Activated CD4-positive, alpha-beta T cell treated with anti-CD3 and anti-CD28 coated beads, Interleukin-2, amount 50 U/mL, for 1 hour (primary cell): ENCODE data around the gene PFKFB4.
"Not testable (repeated sequence)": the region's sequence is repeated elsewhere in the genome, so short reads cannot be mapped to it uniquely, and the experiment has no call there.

Experiments
- DNase-seq: peaks from one replicate; pipeline ENCODE4 v3.0.0-alpha.2; 2020

The PFKFB4 gene

DNA sequence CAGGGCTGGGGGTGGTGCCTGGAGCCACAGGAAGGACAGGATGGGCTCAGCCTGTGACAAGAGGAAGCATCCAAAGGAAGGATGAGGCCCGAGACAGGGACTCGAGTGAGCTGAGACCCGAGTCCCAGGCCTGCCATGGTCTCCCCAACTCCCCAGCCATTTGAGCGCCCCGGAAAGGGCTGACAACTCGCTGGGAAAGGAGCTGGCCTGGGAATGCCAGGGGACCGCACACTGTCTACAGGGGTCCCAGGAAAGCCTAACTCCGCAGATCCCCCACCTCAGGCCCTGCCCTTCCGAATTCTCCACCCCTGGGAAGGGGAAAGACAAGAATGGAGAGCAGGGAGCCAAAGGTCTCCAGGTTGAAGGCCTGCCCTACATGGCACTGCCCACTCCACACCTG is 31.6 kb downstream of the PFKFB4 start:
- DNase-seq = no peak

DNA sequence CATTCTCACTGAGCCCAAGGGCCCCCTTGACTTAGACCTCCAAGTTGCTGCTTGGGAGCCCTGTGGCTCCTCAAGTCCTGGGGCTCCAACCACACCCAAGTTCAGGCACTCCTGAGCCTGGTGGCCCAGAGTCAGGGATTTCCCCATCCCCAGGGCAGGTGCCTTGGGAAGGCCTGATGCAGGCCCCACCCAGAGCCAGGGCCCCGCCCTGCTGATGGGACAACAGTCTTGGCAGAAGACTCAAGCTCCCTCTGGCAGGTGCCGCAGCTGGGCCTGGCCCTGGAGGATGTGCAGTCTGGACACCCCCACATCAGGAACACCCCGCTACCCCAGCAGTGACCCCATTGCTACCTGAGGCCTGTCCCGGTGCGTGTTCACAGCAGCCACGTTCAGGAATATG is 35.0 kb downstream of the PFKFB4 start:
- no peak for DNase-seq

GRCh38 chr3:48519277-48519643 is 37.3 kb downstream of the PFKFB4 start:
- no peak for DNase-seq

DNA sequence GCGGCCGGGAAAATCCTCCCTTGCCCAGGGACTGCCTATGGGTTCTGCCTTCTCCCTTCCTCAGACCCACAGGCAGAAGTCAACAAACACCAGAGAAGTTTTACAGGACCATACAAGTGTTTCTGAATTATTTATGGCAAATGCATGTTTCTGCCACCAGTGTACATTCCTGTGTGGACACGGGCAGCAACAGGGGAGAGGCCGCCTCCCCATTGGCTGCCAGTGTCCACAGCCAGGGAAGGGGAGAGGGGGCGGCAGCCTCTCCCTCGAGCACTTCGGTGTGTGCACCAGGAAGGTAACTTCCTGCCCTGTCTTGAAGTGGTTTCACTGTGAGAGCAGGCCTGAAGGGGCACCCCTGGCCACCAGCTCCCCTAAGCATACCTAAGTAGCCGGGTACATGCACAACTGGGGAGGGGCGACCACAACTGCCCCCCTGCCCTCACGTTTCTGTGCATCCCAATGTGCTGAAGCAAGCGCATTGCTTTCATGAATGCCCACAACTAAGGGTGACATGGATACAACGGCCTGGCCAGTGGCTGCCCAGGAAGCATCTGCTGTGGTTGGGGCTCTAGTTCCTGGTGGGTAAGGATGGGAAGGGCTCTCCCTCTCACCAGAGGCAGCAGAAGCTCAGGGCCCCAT is 37.8 kb downstream of the PFKFB4 start:
- no peak for DNase-seq

DNA sequence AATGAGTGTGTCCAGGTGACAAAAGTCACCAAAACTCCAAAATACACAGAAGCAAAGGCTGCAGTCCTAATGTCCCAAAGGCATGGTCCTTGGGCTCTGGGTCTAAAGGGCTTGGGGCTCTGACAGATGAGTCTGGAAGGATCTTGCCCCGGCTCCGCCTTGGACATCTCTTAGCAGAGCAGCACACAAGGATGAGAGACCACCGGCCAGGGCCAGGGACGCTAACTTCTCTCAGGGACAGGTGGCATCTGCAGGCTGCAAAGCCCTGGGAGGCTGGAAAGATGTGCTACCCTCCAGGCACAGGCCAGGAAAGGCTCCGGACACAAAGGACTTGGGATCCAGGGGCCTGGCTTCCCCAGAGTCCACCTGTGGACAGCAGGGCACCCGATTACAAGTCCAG is 38.5 kb downstream of the PFKFB4 start:
- no peak for DNase-seq

DNA sequence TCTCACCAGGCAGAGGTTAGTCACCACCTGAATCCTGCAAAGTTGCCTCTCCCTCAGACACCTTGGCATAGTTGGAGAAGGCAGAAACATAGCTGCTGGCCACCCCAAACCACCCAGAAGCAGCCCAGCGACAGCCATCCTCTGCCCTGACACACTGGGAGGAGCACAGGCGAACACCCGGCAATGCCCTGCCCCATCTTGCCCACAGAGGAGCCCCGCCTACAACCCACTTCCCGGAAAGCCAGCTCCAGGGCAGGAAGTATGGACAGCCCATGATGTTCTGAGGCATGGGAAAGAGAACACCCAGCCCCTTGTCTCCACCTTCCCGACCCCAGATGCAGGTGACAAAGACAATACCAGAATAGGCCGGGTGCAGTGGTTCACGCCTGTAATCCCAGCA is 40.0 kb downstream of the PFKFB4 start:
- DNase-seq = no peak

GRCh38 chr3:48514431-48515227 is 42.0 kb downstream of the PFKFB4 start:
- DNase-seq = no peak

- no peak for DNase-seq
These were observed 45.1 kb downstream of the PFKFB4 start for GRCh38 chr3:48511551-48511950.

DNA sequence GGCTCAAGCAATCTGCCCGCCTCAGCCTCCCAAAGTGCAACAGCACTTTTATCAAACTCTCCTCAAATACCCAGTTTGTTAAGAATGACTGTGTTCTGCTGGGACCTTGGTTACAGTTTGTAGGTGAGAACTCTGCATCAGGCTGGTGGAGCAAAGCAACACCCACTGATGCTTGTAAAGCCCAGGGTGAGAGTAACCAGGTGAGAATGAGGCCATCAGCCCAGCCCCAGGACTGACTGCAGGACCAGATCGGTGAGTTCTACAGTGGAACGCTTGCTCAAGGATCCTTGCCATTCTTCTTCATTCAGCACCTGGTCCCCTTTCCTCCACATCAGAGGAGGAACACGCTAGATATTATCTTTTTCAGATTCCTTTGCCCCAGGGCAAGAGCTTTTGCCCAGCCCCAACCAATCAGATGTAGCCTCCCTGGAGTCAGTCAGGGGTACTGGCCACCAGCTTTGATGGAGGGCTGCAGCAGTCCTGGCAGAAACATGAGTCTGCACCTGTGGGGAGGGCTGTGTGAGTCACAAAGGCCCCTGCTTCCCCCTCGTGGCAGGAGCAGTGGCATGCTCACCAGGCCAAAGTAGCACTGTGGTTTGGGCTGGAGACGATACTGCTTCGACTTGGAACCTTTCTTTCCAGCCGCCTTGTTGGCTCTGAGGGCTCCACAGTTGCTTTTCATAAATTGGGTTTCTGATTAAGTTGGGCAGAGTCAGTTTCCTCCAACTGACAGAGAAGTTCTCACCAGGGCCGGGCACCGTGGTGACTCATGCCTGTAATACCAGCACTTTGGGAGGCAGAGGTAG is 49.1 kb downstream of the PFKFB4 start:
- DNase-seq = peak; percentile 76

GRCh38 chr3:48505968-48506504 is 50.6 kb downstream of the PFKFB4 start:
- DNase-seq = no peak

DNA sequence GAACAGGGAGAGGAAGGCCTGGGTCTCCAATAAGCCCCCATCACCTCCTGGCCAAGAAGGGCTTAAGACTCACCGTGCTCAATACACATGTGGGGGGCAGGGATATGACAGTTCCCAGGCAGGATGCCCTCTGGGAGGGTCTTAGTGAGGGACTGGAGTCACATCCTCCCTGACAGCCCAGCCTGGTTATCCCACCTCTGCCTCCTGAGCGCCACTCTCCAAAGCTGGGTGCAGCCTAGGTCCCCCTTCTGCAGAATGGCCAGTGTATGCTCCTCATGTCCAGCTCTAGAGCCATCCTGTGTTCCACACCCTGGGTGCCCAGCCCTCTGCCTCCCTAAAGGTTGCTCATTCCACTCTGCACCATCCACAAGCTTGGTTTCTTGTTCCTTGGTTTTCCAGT is 51.5 kb downstream of the PFKFB4 start:
- no peak for DNase-seq

DNA sequence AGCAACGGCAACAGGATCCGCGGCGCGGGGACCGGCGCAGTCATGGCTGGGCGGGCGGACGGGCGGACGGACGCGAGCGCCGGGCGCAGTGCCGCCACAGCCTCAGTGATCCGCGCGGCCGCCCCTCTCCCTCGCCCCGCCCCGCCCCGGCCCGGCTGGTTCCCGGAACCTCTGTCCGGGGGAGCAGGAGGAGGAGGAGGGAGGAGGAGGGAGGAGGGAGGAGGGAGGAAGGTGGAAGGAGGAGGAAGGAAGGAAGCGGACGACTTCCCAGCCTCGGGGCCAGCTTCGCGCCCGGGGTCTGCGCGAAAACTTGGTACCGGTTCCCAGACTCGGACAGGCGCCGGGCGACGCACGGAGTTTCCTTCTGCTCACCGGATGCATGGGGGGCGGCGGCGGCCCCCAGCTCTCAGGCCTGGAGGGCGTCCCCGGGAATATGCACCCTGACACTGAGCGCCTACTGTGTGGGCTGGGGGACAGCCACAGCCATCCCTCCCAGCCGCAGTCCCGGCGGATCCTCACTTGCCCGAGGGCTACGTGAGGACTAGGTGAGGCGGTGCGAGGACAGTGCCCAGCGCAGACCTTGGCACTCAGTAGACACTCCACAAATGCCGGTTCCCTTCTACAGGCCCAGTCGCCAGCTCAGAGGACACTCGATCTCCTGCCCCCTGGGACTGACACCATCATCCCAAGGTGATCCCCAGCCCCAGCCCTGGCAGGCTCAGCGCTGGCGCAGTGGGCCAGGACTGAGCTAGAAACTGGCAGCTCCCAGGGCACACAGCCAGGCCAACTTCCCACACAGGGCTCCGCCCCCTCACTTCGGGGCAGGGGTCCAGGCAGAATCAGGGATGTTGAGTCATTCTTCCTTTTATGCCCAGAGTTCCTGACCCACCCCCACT is 52.3 kb downstream of the PFKFB4 start, which contains the start of gene SHISA5:
TSS of gene SHISA5 (minus strand) at position 124 of the 896 bp plus-strand sequence. CDS start at position 44, 80 bp downstream.
- DNase-seq = peak; percentile 47

DNA sequence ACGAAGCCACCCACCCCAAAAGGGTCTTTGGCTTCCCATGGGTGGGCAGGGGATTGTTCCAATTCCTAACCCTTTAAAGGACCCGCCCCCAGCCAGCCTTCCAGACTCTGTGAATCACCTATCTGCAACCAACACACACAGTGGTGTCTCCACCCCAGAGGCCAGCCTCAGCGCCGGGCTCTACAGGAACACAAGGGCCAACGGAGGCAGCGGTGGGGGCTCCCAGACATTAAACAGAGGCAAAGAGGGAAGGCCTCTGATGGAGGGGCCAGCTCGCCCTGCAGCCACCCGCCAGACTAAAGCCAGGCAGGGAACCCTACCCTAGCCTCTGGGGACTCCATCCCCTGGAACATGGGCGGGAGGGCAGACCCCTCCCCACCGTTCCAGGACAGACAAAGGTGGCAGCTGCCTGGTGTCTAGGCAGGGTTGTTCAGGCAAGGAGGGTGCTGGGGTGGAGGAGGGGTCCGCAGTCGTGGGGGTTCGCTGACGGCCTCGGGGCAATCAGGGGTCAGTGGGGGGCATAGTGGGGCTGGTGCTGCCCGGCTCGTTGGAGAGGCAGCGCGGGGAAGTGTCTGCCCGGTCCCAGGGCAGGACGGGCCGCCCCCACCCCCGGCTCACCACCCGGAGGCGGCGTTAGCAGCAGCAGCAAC is 53.1 kb downstream of the PFKFB4 start:
- no peak for DNase-seq

GRCh38 chr3:48502728-48503168 is 53.9 kb downstream of the PFKFB4 start:
- DNase-seq = no peak

GRCh38 chr3:48502121-48502520 is 54.5 kb downstream of the PFKFB4 start:
- DNase-seq = no peak

DNA sequence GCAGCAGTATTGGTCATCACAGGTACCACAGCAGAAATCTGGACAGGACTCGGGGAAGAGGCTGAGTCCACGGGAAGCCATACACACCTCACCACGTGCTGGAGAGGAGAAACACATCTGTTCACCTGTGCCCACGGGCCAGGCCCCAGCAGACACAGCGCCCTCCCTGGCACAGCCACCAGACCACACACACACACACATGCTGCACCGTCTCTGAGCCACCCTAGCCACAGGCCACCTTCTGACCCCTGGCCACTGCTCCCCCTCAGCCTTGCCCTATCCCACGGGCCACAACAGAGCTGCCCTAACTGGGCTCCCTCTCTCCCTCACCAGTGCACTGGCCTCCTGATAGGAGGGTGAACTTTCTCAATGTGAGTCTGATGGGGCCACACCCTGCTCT is 55.4 kb downstream of the PFKFB4 start:
- no peak for DNase-seq

DNA sequence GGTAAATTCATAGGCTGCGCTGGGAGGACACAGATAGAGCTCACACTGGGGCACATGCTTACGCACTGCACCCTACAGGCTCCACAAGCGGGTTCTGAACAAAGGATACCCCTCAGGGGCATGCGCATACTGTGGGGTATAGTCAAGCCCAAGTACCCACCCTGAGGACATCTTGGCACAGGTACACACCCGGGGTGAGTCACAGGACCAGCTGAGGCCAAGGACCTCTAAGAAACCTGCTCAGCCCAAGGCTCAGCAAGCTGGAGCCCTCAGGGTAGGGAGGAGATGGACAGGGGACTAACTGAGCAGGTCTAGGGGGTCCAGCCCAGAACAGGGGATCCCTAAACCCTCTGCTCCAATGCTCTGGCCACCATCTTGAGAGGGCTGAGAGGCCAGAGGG is 55.9 kb downstream of the PFKFB4 start:
- DNase-seq = no peak

DNA sequence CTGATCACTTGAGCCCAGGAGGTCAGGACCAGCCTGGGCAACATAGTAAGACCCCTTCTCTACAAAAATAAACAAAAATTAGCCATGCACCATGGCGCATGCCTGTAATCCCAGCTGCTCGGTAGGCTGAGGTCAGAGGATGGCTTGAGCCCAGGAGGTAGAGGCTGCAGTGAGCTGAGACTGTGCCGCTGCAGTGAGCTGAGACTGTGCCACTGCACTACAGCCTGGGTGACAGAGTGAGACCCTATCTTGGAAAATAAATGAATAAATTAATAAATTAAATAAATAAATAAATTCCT is 63.5 kb downstream of the PFKFB4 start:
- no peak for DNase-seq

- DNase-seq = no peak
These were observed 64.0 kb downstream of the PFKFB4 start for GRCh38 chr3:48492461-48493202.

DNA sequence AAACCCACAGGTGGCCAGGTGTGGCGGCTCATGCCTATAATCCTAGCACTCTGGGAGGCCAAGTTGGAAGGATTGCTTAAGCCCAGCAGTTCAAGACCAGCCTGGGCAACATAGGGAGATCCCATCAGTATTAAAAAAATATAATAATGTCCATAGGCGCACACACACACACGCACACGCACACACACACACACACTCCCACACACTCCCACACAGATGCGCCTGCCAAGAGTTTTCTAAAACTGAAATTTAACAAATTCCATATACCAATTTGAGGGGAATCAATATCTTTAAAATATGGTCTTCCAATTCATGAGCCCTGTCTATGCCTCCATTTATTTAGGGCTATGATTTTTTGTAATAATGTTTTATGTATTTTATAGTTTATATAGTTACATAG is 69.7 kb downstream of the PFKFB4 start:
- no peak for DNase-seq

DNA sequence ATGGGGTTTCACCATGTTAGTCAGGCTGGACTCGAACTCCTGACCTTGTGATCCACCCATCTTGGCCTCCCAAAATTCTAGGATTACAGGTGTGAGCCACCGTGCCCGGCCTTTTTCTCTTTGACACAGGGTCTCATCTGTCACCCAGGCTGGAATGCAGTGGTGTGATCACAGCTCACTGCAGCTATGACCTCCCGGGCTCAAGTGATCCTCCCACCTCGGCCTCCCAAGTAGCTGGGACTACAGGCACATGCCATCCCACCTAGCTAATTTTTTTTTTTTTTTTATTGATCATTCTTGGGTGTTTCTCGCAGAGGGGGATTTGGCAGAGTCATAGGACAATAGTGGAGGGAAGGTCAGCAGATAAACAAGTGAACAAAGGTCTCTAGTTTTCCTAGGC is 73.8 kb downstream of the PFKFB4 start:
- DNase-seq = not testable (repeated sequence)
